ENCODE results near the gene TM4SF20.

DNA sequence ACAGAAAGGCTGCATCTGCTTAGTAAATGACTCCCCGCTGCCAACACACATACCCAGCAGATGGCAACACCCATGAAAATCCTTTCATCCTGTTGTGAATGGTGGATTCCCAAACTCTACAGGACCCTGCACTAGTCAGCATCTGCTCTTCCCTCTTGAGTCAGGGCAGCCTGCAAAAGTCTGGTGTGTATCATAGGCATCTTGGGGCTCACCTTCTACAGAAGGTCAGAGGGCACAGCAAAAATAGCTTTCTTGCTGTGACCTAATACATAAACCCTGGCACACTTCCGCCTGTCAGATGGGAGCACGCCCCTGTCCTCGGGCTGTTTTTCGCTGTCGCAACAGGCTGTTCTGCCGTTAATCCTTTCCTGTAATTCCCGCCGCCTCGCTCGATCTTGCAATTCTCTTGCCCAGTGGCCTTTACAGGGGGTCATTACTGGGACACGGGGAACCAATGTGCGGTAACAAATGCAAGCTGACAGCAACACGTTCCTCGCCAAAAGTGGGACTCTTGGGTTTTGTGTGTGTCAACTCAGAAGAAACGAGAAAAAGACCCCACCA is 28.6 kb upstream of the TM4SF20 start:
- no peak for TF ChIP-seq CTCF (IDR thresholded peaks at IDR 0.05; ENCODE audit: low read length)
- TF ChIP-seq EZH2 (IDR thresholded peaks at IDR 0.05; ENCODE audit: borderline replicate concordance, low read length): no peak
